GM23338 (cell line): Measurements from ENCODE around the gene ASRGL1. TPM values are rescaled to one million over a fixed set of nuclear protein-coding genes. Genes with fewer than 3 reads are reported as not detected.

Experiments
- ATAC-seq: fragments of 200-7000 bp; cut with Tn5 transposase; 3 replicates; pipeline ENCODE4 v1.9.1; 2020
- DNase-seq: peaks from one replicate; pipeline ENCODE4 v3.0.0-alpha.2; 2015; ENCODE audit warnings: low spot score
- H2AFZ ChIP-seq: fragments of 200-600 bp; sonication (generic); 2 replicates; pipeline ENCODE4 v1.8.0; 2016; ENCODE audit warnings: antibody characterized with exemption, mild to moderate bottlenecking, moderate library complexity
- H3F3A ChIP-seq: fragments of 200-600 bp; sonication (generic); replicated peaks from 2 replicates; pipeline ENCODE4 v1.8.0; 2017; ENCODE audit warnings: antibody characterized with exemption, mixed run types, low read depth
- H3K27ac ChIP-seq: fragments of 200-600 bp; sonication (generic); 2 replicates; pipeline ENCODE4 v1.6.1; 2016; ENCODE audit warnings: low read depth
- H3K27me3 ChIP-seq: fragments of 200-600 bp; sonication (generic); 2 replicates; pipeline ENCODE4 v1.8.0; 2016; ENCODE audit warnings: mild to moderate bottlenecking, mixed run types, moderate library complexity; ENCODE audit not compliant: insufficient read depth
- H3K36me3 ChIP-seq: fragments of 200-600 bp; sonication (generic); 2 replicates; pipeline ENCODE4 v1.8.0; 2016; ENCODE audit warnings: mild to moderate bottlenecking; ENCODE audit not compliant: insufficient read depth
- H3K4me1 ChIP-seq: fragments of 200-600 bp; sonication (generic); 2 replicates; pipeline ENCODE4 v1.8.0; 2016; ENCODE audit warnings: mild to moderate bottlenecking, moderate library complexity; ENCODE audit not compliant: insufficient read depth
- H3K4me2 ChIP-seq: fragments of 200-600 bp; sonication (generic); 2 replicates; pipeline ENCODE4 v1.7.1; 2017; ENCODE audit warnings: mixed run types
- H3K4me3 ChIP-seq: fragments of 200-600 bp; sonication (generic); 2 replicates; pipeline ENCODE4 v1.6.1; 2016; ENCODE audit warnings: mixed run types
- H3K79me2 ChIP-seq: fragments of 200-600 bp; sonication (generic); replicated peaks from 2 replicates; pipeline ENCODE4 v1.8.0; 2017; ENCODE audit warnings: mild to moderate bottlenecking; ENCODE audit not compliant: insufficient read depth
- H3K9me2 ChIP-seq: fragments of 200-600 bp; sonication (generic); 2 replicates; pipeline ENCODE4 v1.8.0; 2017; ENCODE audit not compliant: insufficient read depth
- H4K20me1 ChIP-seq: fragments of 200-600 bp; sonication (generic); replicated peaks from 2 replicates; pipeline ENCODE4 v1.8.0; 2017; ENCODE audit warnings: mild to moderate bottlenecking; ENCODE audit not compliant: insufficient read depth
- H3K27ac Mint-ChIP-seq: 2 replicates; pipeline ENCODE4 v1.8.0; 2020; ENCODE audit warnings: inconsistent platforms, mild to moderate bottlenecking, moderate library complexity, mixed read lengths
- H3K27me3 Mint-ChIP-seq: 3 replicates; pipeline ENCODE4 v1.8.0; 2022; ENCODE audit warnings: low read depth, mild to moderate bottlenecking, moderate library complexity, mixed read lengths, inconsistent platforms; ENCODE audit not compliant: insufficient read depth, poor library complexity
- H3K36me3 Mint-ChIP-seq: 3 replicates; pipeline ENCODE4 v1.8.0; 2021; ENCODE audit warnings: low read depth, mild to moderate bottlenecking, inconsistent platforms, moderate library complexity, mixed read lengths
- H3K4me1 Mint-ChIP-seq: 3 replicates; pipeline ENCODE4 v1.8.0; 2020; ENCODE audit warnings: mild to moderate bottlenecking, inconsistent platforms, mixed read lengths
- H3K4me3 Mint-ChIP-seq: 3 replicates; pipeline ENCODE4 v1.8.0; 2021; ENCODE audit warnings: moderate library complexity, mild to moderate bottlenecking, inconsistent platforms, mixed read lengths
- H3K9me3 Mint-ChIP-seq: 3 replicates; pipeline ENCODE4 v1.8.0; 2020; ENCODE audit warnings: moderate library complexity, mild to moderate bottlenecking, inconsistent platforms, mixed read lengths
- EZH2 ChIP-seq: fragments of 200-600 bp; sonication (generic); IDR thresholded peaks from one replicate; pipeline ENCODE4 v1.8.0; 2017; ENCODE audit warnings: antibody characterized with exemption, mild to moderate bottlenecking, low read depth; ENCODE audit not compliant: unreplicated experiment
- EZH2phosphoT487 ChIP-seq: fragments of 200-600 bp; sonication (generic); IDR thresholded peaks from one replicate; pipeline ENCODE4 v1.8.1; 2018; ENCODE audit warnings: antibody characterized with exemption; ENCODE audit not compliant: unreplicated experiment
- NANOG ChIP-seq: IDR thresholded peaks from 2 replicates; pipeline ENCODE4 v1.6.1; 2016; ENCODE audit warnings: antibody characterized with exemption, borderline replicate concordance
- POLR2AphosphoS5 ChIP-seq: IDR thresholded peaks from 2 replicates; pipeline ENCODE4 v1.6.1; 2016; ENCODE audit warnings: antibody characterized with exemption, low read depth
- STAT1 ChIP-seq: IDR thresholded peaks from one replicate; pipeline ENCODE4 v1.6.1; 2016; ENCODE audit warnings: antibody characterized with exemption; ENCODE audit not compliant: unreplicated experiment
- ZNF331 ChIP-seq: fragments of 250-450 bp; sonication (Bioruptor Pico); IDR thresholded peaks from 2 replicates; pipeline ENCODE4 v1.5.0; 2020; ENCODE audit warnings: low read depth, mild to moderate bottlenecking, moderate library complexity
- polyA plus RNA-seq: library from polyadenylated mRNA; unstranded; fragments of >200 nt; fragmentation: Nextera tagmentation; extraction: Ambion mirVana; gene quantifications from 2 replicates; pipeline ENCODE4 v1.2.1, GENCODE V29; 2016
- total RNA-seq: library from RNA; depleted of rRNA; stranded (reverse); fragments of >200 nt; shearing (Covaris generic); gene quantifications from 2 replicates; pipeline ENCODE4 v1.2.3, GENCODE V29; 2014
- TF ChIP-seq, protein P1 (sequence below): IDR thresholded peaks from 2 replicates; pipeline ENCODE4 v1.6.1; 2016; ENCODE audit warnings: antibody characterized with exemption
- TF ChIP-seq, protein P2 (sequence below), 2 experiments: fragments of 200-600 bp in 1 of 2; sonication (generic) in 1 of 2; conservative IDR thresholded peaks; 2 replicates each; pipeline versions ENCODE4 v1.5.1 to v1.6.1; 2016 to 2017; ENCODE audit warnings: antibody characterized with exemption in 2 of 2, low read depth in 2 of 2, mild to moderate bottlenecking in 2 of 2, moderate library complexity in 1 of 2
- TF ChIP-seq, protein P3 (sequence below): IDR thresholded peaks from one replicate; pipeline ENCODE4 v1.6.1; 2018; ENCODE audit warnings: antibody characterized with exemption; ENCODE audit not compliant: unreplicated experiment

Gene ASRGL1
- total and polyA plus RNA-seq, 2 experiments from 2014 or later = 32.9 to 50.3 TPM

DNA sequence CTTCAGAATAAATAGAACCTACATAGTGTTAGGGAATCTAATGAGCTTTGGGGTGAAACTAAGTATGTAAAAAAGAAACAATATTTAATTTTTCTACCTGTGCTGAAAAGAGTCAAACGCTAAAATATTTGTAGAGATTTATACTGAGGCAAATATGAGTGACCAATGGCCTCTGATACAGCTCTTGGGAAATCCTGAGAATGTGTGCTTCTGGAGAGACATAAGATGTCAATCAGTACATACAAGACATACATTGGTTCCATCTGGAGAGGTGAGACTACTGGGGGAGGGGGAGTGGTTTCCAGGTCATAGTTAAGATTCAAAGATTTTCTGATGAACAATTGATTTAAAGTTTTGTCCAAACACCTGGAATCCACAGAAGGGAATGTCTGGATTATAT is 970 bp downstream of the ASRGL1 start:
- Mint-ChIP-seq H3K36me3 (peaks cover 7% of the 10 kb centered on the region; the same call in 1 of the 3 replicates), H3K9me3 (no peaks in the 10 kb centered on the region; the same call in 2 of the 3 replicates), H3K4me1 (peaks cover 16% of the 10 kb centered on the region; the same call in 2 of the 3 replicates), H3K4me3 (peak overlapping the region; percentile 91), H3K27me3 (peaks cover 6% of the 10 kb centered on the region), H3K27ac (no peak overlapping the region)
- Histone ChIP-seq H3K36me3 (no peaks in the 10 kb centered on the region), H3K27me3 (0 out of 2 replicates have a peak, but pooled peaks cover 11% of the 10 kb centered on the region), H3F3A (0 out of 2 replicates have a peak, but pooled peaks cover 8% of the 10 kb centered on the region), H3K4me3 (peak overlapping the region; percentile 91), H3K9me2 (no peaks in the 10 kb centered on the region), H3K4me1 (peaks cover 7% of the 10 kb centered on the region; the same call in 1 of the 2 replicates), H2AFZ (peak overlapping the region; percentile 100; the same call in 1 of the 2 replicates), H3K27ac (no peak overlapping the region), H4K20me1 (no peaks in the 10 kb centered on the region; the same call in 1 of the 2 replicates), H3K4me2 (peak overlapping the region; percentile 97), H3K79me2 (no peaks in the 10 kb centered on the region)
- DNase-seq (no peak), ATAC-seq (no peak)
- TF ChIP-seq EZH2phosphoT487 (no peak), EZH2 (no peak), STAT1 (no peak), NANOG (no peak), ZNF331 (no peak)
- TF ChIP-seq, protein P1, sequence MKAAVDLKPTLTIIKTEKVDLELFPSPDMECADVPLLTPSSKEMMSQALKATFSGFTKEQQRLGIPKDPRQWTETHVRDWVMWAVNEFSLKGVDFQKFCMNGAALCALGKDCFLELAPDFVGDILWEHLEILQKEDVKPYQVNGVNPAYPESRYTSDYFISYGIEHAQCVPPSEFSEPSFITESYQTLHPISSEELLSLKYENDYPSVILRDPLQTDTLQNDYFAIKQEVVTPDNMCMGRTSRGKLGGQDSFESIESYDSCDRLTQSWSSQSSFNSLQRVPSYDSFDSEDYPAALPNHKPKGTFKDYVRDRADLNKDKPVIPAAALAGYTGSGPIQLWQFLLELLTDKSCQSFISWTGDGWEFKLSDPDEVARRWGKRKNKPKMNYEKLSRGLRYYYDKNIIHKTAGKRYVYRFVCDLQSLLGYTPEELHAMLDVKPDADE = no peak
- TF ChIP-seq, protein P2, sequence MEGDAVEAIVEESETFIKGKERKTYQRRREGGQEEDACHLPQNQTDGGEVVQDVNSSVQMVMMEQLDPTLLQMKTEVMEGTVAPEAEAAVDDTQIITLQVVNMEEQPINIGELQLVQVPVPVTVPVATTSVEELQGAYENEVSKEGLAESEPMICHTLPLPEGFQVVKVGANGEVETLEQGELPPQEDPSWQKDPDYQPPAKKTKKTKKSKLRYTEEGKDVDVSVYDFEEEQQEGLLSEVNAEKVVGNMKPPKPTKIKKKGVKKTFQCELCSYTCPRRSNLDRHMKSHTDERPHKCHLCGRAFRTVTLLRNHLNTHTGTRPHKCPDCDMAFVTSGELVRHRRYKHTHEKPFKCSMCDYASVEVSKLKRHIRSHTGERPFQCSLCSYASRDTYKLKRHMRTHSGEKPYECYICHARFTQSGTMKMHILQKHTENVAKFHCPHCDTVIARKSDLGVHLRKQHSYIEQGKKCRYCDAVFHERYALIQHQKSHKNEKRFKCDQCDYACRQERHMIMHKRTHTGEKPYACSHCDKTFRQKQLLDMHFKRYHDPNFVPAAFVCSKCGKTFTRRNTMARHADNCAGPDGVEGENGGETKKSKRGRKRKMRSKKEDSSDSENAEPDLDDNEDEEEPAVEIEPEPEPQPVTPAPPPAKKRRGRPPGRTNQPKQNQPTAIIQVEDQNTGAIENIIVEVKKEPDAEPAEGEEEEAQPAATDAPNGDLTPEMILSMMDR (conservative IDR thresholded peaks at IDR 0.05; ENCODE audit: low read depth in 2 of 2) = no peak

DNA sequence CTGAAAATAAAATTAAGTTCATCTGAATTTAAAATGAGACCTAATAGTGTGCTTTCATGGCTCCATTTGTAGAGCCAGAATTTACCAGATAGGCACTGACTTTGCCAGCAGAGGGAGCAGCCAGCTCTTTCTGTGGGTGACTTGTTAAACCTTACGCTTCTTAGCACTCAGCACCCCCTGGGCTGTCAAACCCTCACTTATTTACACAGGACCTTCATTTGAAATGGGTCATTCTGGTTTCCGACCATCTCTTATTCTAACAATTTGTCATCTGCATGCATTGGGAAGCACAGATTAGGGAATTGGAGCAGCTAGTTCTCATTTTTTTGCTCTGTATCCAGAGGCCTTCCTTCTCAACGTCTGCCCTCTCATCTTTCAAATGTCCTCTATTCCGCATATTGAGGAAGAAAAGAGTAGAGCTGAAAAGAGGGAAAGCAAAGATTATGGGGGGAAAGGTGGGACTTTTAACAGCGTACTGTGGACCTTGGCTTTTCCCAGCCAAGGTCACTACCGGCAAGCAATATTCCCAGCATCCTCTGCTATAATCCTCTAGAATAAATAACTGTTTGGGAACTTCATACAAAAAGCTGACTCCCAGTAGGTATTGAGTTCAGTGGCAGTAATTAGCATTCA is 3.1 kb downstream of the ASRGL1 start:
- Mint-ChIP-seq H3K27ac (no peak overlapping the region), H3K4me1 (peaks cover 16% of the 10 kb centered on the region; the same call in 2 of the 3 replicates), H3K4me3 (no peak overlapping the region), H3K27me3 (peaks cover 6% of the 10 kb centered on the region), H3K9me3 (no peaks in the 10 kb centered on the region; the same call in 2 of the 3 replicates), H3K36me3 (peaks cover 7% of the 10 kb centered on the region; the same call in 2 of the 3 replicates)
- TF ChIP-seq STAT1 = no peak
- TF ChIP-seq EZH2phosphoT487 = no peak
- no peak for TF ChIP-seq POLR2AphosphoS5
- no peak for TF ChIP-seq EZH2
- TF ChIP-seq, protein P2 (conservative IDR thresholded peaks at IDR 0.05; ENCODE audit: low read depth in 2 of 2) = peak; percentile 78 to 81
- TF ChIP-seq, protein P3, sequence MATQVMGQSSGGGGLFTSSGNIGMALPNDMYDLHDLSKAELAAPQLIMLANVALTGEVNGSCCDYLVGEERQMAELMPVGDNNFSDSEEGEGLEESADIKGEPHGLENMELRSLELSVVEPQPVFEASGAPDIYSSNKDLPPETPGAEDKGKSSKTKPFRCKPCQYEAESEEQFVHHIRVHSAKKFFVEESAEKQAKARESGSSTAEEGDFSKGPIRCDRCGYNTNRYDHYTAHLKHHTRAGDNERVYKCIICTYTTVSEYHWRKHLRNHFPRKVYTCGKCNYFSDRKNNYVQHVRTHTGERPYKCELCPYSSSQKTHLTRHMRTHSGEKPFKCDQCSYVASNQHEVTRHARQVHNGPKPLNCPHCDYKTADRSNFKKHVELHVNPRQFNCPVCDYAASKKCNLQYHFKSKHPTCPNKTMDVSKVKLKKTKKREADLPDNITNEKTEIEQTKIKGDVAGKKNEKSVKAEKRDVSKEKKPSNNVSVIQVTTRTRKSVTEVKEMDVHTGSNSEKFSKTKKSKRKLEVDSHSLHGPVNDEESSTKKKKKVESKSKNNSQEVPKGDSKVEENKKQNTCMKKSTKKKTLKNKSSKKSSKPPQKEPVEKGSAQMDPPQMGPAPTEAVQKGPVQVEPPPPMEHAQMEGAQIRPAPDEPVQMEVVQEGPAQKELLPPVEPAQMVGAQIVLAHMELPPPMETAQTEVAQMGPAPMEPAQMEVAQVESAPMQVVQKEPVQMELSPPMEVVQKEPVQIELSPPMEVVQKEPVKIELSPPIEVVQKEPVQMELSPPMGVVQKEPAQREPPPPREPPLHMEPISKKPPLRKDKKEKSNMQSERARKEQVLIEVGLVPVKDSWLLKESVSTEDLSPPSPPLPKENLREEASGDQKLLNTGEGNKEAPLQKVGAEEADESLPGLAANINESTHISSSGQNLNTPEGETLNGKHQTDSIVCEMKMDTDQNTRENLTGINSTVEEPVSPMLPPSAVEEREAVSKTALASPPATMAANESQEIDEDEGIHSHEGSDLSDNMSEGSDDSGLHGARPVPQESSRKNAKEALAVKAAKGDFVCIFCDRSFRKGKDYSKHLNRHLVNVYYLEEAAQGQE = no peak
- Histone ChIP-seq H4K20me1 (no peaks in the 10 kb centered on the region; the same call in none of the 2 replicates), H3K79me2 (no peaks in the 10 kb centered on the region; the same call in 1 of the 2 replicates), H2AFZ (no peak overlapping the region), H3K4me1 (peaks cover 7% of the 10 kb centered on the region; the same call in 1 of the 2 replicates), H3K27me3 (0 out of 2 replicates have a peak, but pooled peaks cover 11% of the 10 kb centered on the region), H3F3A (0 out of 2 replicates have a peak, but pooled peaks cover 8% of the 10 kb centered on the region), H3K9me2 (no peaks in the 10 kb centered on the region), H3K36me3 (no peaks in the 10 kb centered on the region), H3K4me2 (no peak overlapping the region), H3K27ac (no peak overlapping the region), H3K4me3 (no peak overlapping the region)
- peak; percentile 77 for DNase-seq
- peak; percentile 23 for ATAC-seq
